ENCODE data around the gene MTURN. TPM values are rescaled to one million over a fixed set of nuclear protein-coding genes. Genes with fewer than 3 reads are reported as not detected.

MTURN gene
- total and polyA plus RNA-seq, 10 of the 15 experiments (the other 5 are each of a cell fraction or from before 2014, with no cell fraction given), result 0.52 to 5.0 (median 3.3) TPM

DNA sequence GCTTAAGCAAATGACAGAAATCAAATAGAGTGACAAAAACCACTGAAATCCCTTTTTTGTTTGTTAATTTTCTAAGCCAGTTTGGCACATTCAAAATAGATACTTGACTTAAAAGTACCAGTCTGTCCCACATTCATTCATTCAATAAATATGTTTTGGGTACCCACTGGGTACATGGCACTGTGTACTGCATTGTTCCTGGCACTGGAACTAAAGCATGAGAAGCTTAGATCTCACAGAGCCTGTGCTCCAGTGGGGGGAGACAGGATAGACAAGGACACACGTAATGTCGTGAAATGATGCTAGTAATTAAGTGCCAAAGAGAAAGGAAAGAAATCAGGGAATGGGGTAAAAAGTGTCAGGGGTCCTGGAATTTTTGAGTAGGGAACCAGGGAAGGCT, 13.0 kb downstream of the MTURN start:
- BruUV-seq (replicated peaks), result no TSS peak
- CTCF ChIA-PET, result no interaction called here
- Histone ChIP-seq H3K4me3 (no peak overlapping the region), H3K4me2 (ENCODE audit: control insufficient read depth, insufficient read depth) (no peak overlapping the region), H3K27me3 (replicated peaks in 1 of 2; ENCODE audit: control insufficient read depth in 2 of 2, insufficient read depth in 2 of 2, low read length in 1 of 2) (no peaks in the 10 kb centered on the region), H3K79me2 (ENCODE audit: control insufficient read depth, insufficient read depth, low read length) (no peaks in the 10 kb centered on the region), H3K9me3 (replicated peaks; ENCODE audit: control insufficient read depth, insufficient read depth, low read length) (no peaks in the 10 kb centered on the region), H3K27ac (ENCODE audit: control insufficient read depth, insufficient read depth) (no peak overlapping the region), H3K9ac (ENCODE audit: control insufficient read depth, insufficient read depth, low read length) (no peak overlapping the region), H3K36me3 (ENCODE audit: control insufficient read depth in 2 of 2, insufficient read depth in 2 of 2, low read length in 1 of 2) (no peaks in the 10 kb centered on the region), H3K4me1 (ENCODE audit: control insufficient read depth, insufficient read depth, low read length) (peaks cover 8% of the 10 kb centered on the region), H2AFZ (ENCODE audit: control insufficient read depth, low read depth, low read length) (no peak overlapping the region), H4K20me1 (ENCODE audit: control insufficient read depth, insufficient read depth) (no peaks in the 10 kb centered on the region)
- ATAC-seq (no peak), DNase-seq (ENCODE audit: low read depth, low spot score) (no peak), FAIRE-seq (no peak)
- SMC1A ChIA-PET (ENCODE audit: uncharacterized antibody, unreplicated experiment), result interaction anchor here (0.6 to 1.4 kb wide), 3 partner anchors 11 to 106 kb away, joined by 3 to 5 read pairs (median 3); no protein-coding TSS in a partner anchor
- RAD21 ChIA-PET (ENCODE audit: unreplicated experiment), result interaction anchor here (0.7 kb wide), 1 partner anchor 78 kb away, joined by 3 read pairs; no protein-coding TSS in a partner anchor
- in situ Hi-C loops (cut with MboI), result no loop called here
- intact Hi-C loops (cut with micrococcal nuclease; ENCODE audit: unreplicated experiment), result no loop called here
- POLR2A ChIA-PET, result no interaction called here
- no peak for TF ChIP-seq ZBTB11 (CRISPR knock-in tag; IDR thresholded peaks at IDR 0.05)
- TF ChIP-seq EED (IDR thresholded peaks at IDR 0.05; ENCODE audit: low read depth), result no peak
- TF ChIP-seq SMARCA5 (IDR thresholded peaks at IDR 0.05), result no peak
- no peak for TF ChIP-seq BHLHE40 (IDR thresholded peaks at IDR 0.05; ENCODE audit: borderline replicate concordance in 1 of 2, low read depth in 2 of 2, low read length in 1 of 2)
- TF ChIP-seq NR2C1 (IDR thresholded peaks at IDR 0.05), result no peak
- TF ChIP-seq E4F1 (IDR thresholded peaks at IDR 0.05; ENCODE audit: borderline replicate concordance, partially characterized antibody), result no peak
- no peak for TF ChIP-seq IKZF2 (IDR thresholded peaks at IDR 0.05)
- no peak for TF ChIP-seq GABPA (IDR thresholded peaks at IDR 0.05; ENCODE audit: low read depth)
- TF ChIP-seq, protein P1, sequence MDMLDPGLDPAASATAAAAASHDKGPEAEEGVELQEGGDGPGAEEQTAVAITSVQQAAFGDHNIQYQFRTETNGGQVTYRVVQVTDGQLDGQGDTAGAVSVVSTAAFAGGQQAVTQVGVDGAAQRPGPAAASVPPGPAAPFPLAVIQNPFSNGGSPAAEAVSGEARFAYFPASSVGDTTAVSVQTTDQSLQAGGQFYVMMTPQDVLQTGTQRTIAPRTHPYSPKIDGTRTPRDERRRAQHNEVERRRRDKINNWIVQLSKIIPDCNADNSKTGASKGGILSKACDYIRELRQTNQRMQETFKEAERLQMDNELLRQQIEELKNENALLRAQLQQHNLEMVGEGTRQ (IDR thresholded peaks at IDR 0.05; ENCODE audit: borderline replicate concordance, low read depth, low read length), result no peak
- no peak for TF ChIP-seq EP300 (IDR thresholded peaks at IDR 0.05; ENCODE audit: borderline replicate concordance in 1 of 2, control insufficient read depth in 1 of 2, low read depth in 2 of 2, low read length in 2 of 2)
- TF ChIP-seq NR2F1 (conservative IDR thresholded peaks at IDR 0.05), result no peak
- TF ChIP-seq SP1 (IDR thresholded peaks at IDR 0.05; ENCODE audit: low read depth, low read length), result no peak
- WGBS (ENCODE audit: insufficient coverage, insufficient replicate concordance, low lambda C conversion rate, missing lambda C conversion rate), result 100% methylated on average over 2 of the region's 2 CpGs

Data from GM12878 (cell line).